Measurements from ENCODE around the gene NBAS. TPM values are rescaled to one million over a fixed set of nuclear protein-coding genes. Genes with fewer than 3 reads are reported as not detected.

The NBAS gene
- total RNA-seq, 1 experiment from 2014 or later, result 46.4 TPM

DNA sequence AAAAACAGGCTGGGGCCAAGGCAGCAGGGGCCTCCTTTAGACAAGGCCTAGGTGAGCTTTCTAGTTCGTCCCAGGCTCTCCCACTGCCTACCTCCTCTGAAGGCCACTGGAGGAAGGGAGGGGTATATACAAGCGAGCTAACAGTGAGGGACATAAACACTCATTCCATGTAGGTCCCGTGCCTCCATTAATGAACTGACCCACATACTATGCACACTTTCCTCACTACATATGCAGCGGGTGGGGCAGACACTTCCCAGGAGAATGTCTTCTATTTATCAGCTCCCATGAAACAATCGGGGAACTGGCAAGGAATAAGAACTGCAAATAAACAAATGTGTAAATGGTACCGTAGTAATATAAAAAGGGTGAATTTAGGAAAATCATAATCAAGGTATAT, 336.5 kb downstream of the NBAS start:
- TF ChIP-seq, protein P1, sequence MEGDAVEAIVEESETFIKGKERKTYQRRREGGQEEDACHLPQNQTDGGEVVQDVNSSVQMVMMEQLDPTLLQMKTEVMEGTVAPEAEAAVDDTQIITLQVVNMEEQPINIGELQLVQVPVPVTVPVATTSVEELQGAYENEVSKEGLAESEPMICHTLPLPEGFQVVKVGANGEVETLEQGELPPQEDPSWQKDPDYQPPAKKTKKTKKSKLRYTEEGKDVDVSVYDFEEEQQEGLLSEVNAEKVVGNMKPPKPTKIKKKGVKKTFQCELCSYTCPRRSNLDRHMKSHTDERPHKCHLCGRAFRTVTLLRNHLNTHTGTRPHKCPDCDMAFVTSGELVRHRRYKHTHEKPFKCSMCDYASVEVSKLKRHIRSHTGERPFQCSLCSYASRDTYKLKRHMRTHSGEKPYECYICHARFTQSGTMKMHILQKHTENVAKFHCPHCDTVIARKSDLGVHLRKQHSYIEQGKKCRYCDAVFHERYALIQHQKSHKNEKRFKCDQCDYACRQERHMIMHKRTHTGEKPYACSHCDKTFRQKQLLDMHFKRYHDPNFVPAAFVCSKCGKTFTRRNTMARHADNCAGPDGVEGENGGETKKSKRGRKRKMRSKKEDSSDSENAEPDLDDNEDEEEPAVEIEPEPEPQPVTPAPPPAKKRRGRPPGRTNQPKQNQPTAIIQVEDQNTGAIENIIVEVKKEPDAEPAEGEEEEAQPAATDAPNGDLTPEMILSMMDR (IDR thresholded peaks at IDR 0.05; ENCODE audit: unreplicated experiment), result no peak
- Mint-ChIP-seq H3K27ac (ENCODE audit: low read depth, unreplicated experiment) (no peak overlapping the region), H3K36me3 (ENCODE audit: insufficient read depth, unreplicated experiment) (peaks cover 12% of the 10 kb centered on the region), H3K4me3 (ENCODE audit: unreplicated experiment) (no peak overlapping the region), H3K27me3 (ENCODE audit: insufficient read depth, unreplicated experiment) (no peaks in the 10 kb centered on the region), H3K4me1 (ENCODE audit: insufficient read depth, unreplicated experiment) (peaks cover 10% of the 10 kb centered on the region), H3K9me3 (ENCODE audit: unreplicated experiment) (peaks cover 7% of the 10 kb centered on the region)
- POLR2A ChIA-PET, result no interaction called here
- CTCF ChIA-PET, result no interaction called here
- no peak for DNase-seq (ENCODE audit: unreplicated experiment)
- intact Hi-C loops (cut with micrococcal nuclease), result no loop called here
- BruUV-seq (replicated peaks), result no TSS peak

DNA sequence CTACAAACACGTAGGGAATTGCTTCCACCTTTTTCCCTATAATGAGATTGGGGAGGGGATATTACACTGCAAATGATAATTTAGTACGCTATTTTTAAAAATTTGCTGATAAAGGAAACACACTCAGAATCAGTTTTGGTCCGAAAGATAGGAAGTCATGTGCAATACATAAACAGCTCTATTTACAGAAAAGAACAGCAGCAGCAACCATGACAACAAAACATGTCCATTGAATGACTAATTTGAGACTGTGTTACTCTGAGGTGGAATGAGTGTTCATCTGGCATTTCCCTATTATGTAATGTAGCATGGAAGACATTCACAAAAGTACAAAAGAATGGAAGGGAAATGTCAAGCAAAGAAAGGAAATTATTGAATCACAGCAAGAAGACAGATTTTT, 337.2 kb downstream of the NBAS start:
- Mint-ChIP-seq H3K4me3 (ENCODE audit: unreplicated experiment) (no peak overlapping the region), H3K27ac (ENCODE audit: low read depth, unreplicated experiment) (peak overlapping the region; percentile 86), H3K36me3 (ENCODE audit: insufficient read depth, unreplicated experiment) (peaks cover 12% of the 10 kb centered on the region), H3K4me1 (ENCODE audit: insufficient read depth, unreplicated experiment) (peaks cover 10% of the 10 kb centered on the region), H3K9me3 (ENCODE audit: unreplicated experiment) (peaks cover 7% of the 10 kb centered on the region), H3K27me3 (ENCODE audit: insufficient read depth, unreplicated experiment) (no peaks in the 10 kb centered on the region)
- peak; percentile 67 for DNase-seq (ENCODE audit: unreplicated experiment)
- intact Hi-C loops (cut with micrococcal nuclease), result no loop called here
- TF ChIP-seq, protein P1 (IDR thresholded peaks at IDR 0.05; ENCODE audit: unreplicated experiment), result no peak
- no TSS peak for BruUV-seq (replicated peaks)
- CTCF ChIA-PET, result no interaction called here
- POLR2A ChIA-PET, result interaction anchor here (0.7 kb wide), 1 partner anchor 164 kb away, joined by 3 read pairs; no protein-coding TSS in a partner anchor

DNA sequence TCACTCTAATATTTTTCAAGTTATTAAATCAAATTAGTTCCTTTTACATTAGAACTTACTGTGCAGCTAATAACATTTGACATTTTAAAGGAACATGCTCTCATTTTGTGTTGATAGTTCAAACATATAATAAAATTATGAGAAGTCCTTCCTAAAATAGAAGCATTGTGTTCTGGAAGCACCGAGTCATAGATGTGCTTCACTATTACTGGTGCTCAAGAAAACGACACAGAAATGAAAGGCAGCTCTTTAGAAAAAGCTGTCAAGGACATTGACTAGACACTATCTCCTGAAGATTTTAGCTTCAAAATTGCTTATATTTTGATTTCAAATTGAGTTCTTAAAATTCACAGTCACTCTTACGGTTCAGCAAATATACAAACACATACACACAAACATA, 338.3 kb downstream of the NBAS start:
- TF ChIP-seq, protein P1 (IDR thresholded peaks at IDR 0.05; ENCODE audit: unreplicated experiment), result no peak
- ChIA-PET POLR2A (no interaction called here), CTCF (no interaction called here)
- Mint-ChIP-seq H3K27ac (ENCODE audit: low read depth, unreplicated experiment) (peak overlapping the region; percentile 71), H3K36me3 (ENCODE audit: insufficient read depth, unreplicated experiment) (peaks cover 17% of the 10 kb centered on the region), H3K27me3 (ENCODE audit: insufficient read depth, unreplicated experiment) (no peaks in the 10 kb centered on the region), H3K9me3 (ENCODE audit: unreplicated experiment) (no peaks in the 10 kb centered on the region), H3K4me1 (ENCODE audit: insufficient read depth, unreplicated experiment) (peaks cover 6% of the 10 kb centered on the region), H3K4me3 (ENCODE audit: unreplicated experiment) (no peak overlapping the region)
- intact Hi-C loops (cut with micrococcal nuclease), result no loop called here
- DNase-seq (ENCODE audit: unreplicated experiment), result no peak
- BruUV-seq (replicated peaks), result no TSS peak

DNA sequence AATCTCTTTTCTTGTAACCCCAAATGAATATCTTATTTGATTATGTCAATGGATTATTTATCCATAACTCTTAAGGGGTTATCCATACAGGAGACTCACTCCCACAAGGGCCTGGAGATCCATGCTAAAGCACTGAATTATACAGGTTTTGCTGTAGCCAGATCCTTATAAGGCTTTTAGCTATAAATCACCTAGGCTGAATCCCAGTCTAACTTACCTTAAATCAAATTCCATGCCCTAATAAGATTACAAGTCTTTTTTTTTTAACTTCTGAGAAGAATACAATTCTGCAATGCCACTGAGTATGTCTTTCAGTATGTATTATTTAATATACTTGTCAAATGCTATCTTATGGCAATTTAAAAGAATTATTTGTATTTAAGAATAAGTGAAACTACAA, 340.5 kb downstream of the NBAS start:
- Mint-ChIP-seq H3K27me3 (ENCODE audit: insufficient read depth, unreplicated experiment) (no peaks in the 10 kb centered on the region), H3K9me3 (ENCODE audit: unreplicated experiment) (no peaks in the 10 kb centered on the region), H3K4me1 (ENCODE audit: insufficient read depth, unreplicated experiment) (peaks cover 6% of the 10 kb centered on the region), H3K36me3 (ENCODE audit: insufficient read depth, unreplicated experiment) (peaks cover 5% of the 10 kb centered on the region), H3K27ac (ENCODE audit: low read depth, unreplicated experiment) (no peak overlapping the region), H3K4me3 (ENCODE audit: unreplicated experiment) (no peak overlapping the region)
- ChIA-PET CTCF (no interaction called here), POLR2A (no interaction called here)
- no TSS peak for BruUV-seq (replicated peaks)
- no peak for DNase-seq (ENCODE audit: unreplicated experiment)
- intact Hi-C loops (cut with micrococcal nuclease), result no loop called here
- TF ChIP-seq, protein P1 (IDR thresholded peaks at IDR 0.05; ENCODE audit: unreplicated experiment), result no peak

Data from MCF 10A (cell line).